Measurements from ENCODE around the gene UBAC2.

GRCh38 chr13:99178636-99179035 lies 22.0 kb upstream of the UBAC2 start:
- TF ChIP-seq POLR2A (IDR thresholded peaks at IDR 0.05) (no peak), CTCF (IDR thresholded peaks at IDR 0.05) (no peak)
